Endothelial cell of umbilical vein (primary cell): ENCODE data around the gene PLEKHJ1. TPM values are rescaled to one million over a fixed set of nuclear protein-coding genes. Genes with fewer than 3 reads are reported as not detected.

Source experiments
- BruUV-seq: library from RNA; stranded (reverse); fragments of 400-500 nt; replicated peaks from 2 replicates; lab custom pipeline; 2021; lab: Mats Ljungman, UMichigan
- CTCF ChIA-PET: fragments of 300-600, 350-600 bp; sonication (Branson Sonifier 250); formaldehyde crosslinking; loops from one replicate; lab custom pipeline; 2021; ENCODE audit warnings: antibody characterized with exemption, inconsistent platforms; lab: Charles Lee
- POLR2A ChIA-PET: fragments of 300-600, 350-600 bp; sonication (Branson Sonifier 250); formaldehyde crosslinking; loops from one replicate; lab custom pipeline; 2021; ENCODE audit warnings: antibody characterized with exemption, inconsistent platforms; lab: Charles Lee
- DNase-seq: peaks from one replicate; pipeline ENCODE4 v3.0.0-alpha.2; 2011; ENCODE audit warnings: low read depth, low spot score
- FAIRE-seq: peaks from 2 replicates; lab custom pipeline; 2011; peaks lifted over from hg19 to GRCh38; lab: Jason Lieb, UNC
- H2AFZ ChIP-seq: 2 replicates; pipeline ENCODE4 v1.6.0; 2012; ENCODE audit warnings: low read depth, low read length, control low read depth, inconsistent platforms
- H3K27ac ChIP-seq: 2 replicates; pipeline ENCODE4 v1.5.1; 2011; ENCODE audit warnings: low read depth, mild to moderate bottlenecking, control low read depth, low read length, moderate library complexity; ENCODE audit not compliant: insufficient read depth
- H3K27me3 ChIP-seq, 2 experiments: 2 replicates each; pipeline versions ENCODE4 v1.6.0 to v1.6.1; 2011; ENCODE audit warnings: low read length in 2 of 2, mixed read lengths in 1 of 2; ENCODE audit not compliant: control insufficient read depth in 2 of 2, insufficient read depth in 2 of 2
- H3K36me3 ChIP-seq, 2 experiments: 2 replicates in 1 of 2; 3 replicates in 1 of 2; pipeline ENCODE4 v1.5.1; 2011; ENCODE audit warnings: low read length in 2 of 2, mild to moderate bottlenecking in 1 of 2, moderate library complexity in 1 of 2; ENCODE audit not compliant: control insufficient read depth in 2 of 2, insufficient read depth in 2 of 2; ENCODE audit errors: extremely low read depth in 1 of 2
- H3K4me1 ChIP-seq: 3 replicates; pipeline ENCODE4 v1.5.1; 2011; ENCODE audit warnings: mild to moderate bottlenecking, low read length; ENCODE audit not compliant: control insufficient read depth, insufficient read depth; ENCODE audit errors: extremely low read depth
- H3K4me2 ChIP-seq: 2 replicates; pipeline ENCODE4 v1.6.1; 2011; ENCODE audit warnings: low read length, control low read depth, mixed read lengths; ENCODE audit not compliant: insufficient read depth
- H3K4me3 ChIP-seq, 3 experiments: fragments of 200-600 bp in 1 of 3; sonication (generic), shearing (Covaris generic) in 1 of 3; replicated peaks in 1 of 3; 2 replicates each; pipeline ENCODE4 v1.5.1; 2011 to 2016; ENCODE audit warnings: control low read depth in 3 of 3, low read length in 3 of 3, mild to moderate bottlenecking in 2 of 3, inconsistent platforms in 1 of 3, low read depth in 1 of 3, moderate library complexity in 1 of 3; ENCODE audit not compliant: insufficient read depth in 1 of 3
- H3K79me2 ChIP-seq: 2 replicates; pipeline ENCODE4 v1.6.0; 2012; ENCODE audit warnings: low read length, inconsistent platforms; ENCODE audit not compliant: control insufficient read depth, insufficient read depth
- H3K9ac ChIP-seq: replicated peaks from 2 replicates; pipeline ENCODE3; 2011; ENCODE audit warnings: low read length, control low read depth; ENCODE audit not compliant: insufficient read depth; ENCODE audit errors: extremely low read depth
- H3K9me1 ChIP-seq: replicated peaks from 3 replicates; pipeline ENCODE4 v1.6.0; 2011; ENCODE audit warnings: mild to moderate bottlenecking, low read length; ENCODE audit not compliant: control insufficient read depth, insufficient read depth; ENCODE audit errors: extremely low read depth
- H3K9me3 ChIP-seq: replicated peaks from 2 replicates; pipeline ENCODE4 v1.5.1; 2012; ENCODE audit warnings: low read length, inconsistent platforms; ENCODE audit not compliant: control insufficient read depth, insufficient read depth
- H4K20me1 ChIP-seq: replicated peaks from 2 replicates; pipeline ENCODE3; 2011; ENCODE audit warnings: mild to moderate bottlenecking, low read length; ENCODE audit not compliant: control insufficient read depth, insufficient read depth; ENCODE audit errors: extremely low read depth
- CTCF ChIP-seq, 2 donors: IDR thresholded peaks; 1 replicate in 1 of 2; 2 replicates in 1 of 2; pipeline ENCODE4 v1.5.1; 2011; ENCODE audit warnings: low read length in 2 of 2, mild to moderate bottlenecking in 2 of 2, moderate library complexity in 2 of 2, control low read depth in 1 of 2, inconsistent platforms in 1 of 2, low read depth in 1 of 2; ENCODE audit not compliant: insufficient read depth in 1 of 2; ENCODE audit errors: extremely low read depth in 1 of 2
- EZH2 ChIP-seq: IDR thresholded peaks from 2 replicates; pipeline ENCODE4 v1.6.1; 2012; ENCODE audit warnings: borderline replicate concordance, low read depth, mild to moderate bottlenecking, moderate library complexity, low read length, inconsistent platforms; ENCODE audit not compliant: severe bottlenecking
- FOS ChIP-seq: IDR thresholded peaks from 2 replicates; pipeline ENCODE4 v1.6.1; 2011; ENCODE audit warnings: mild to moderate bottlenecking, low read length, moderate library complexity, borderline replicate concordance; ENCODE audit not compliant: insufficient read depth
- GATA2 ChIP-seq: IDR thresholded peaks from 2 replicates; pipeline ENCODE4 v1.7.0; 2011; ENCODE audit warnings: low read depth, mild to moderate bottlenecking, moderate library complexity, mixed read lengths, low read length; ENCODE audit not compliant: insufficient read length, insufficient read depth
- JUN ChIP-seq: IDR thresholded peaks from 2 replicates; pipeline ENCODE4 v1.6.1; 2011; ENCODE audit warnings: borderline replicate concordance, low read depth; ENCODE audit not compliant: insufficient read length, insufficient read depth
- MAX ChIP-seq: IDR thresholded peaks from 2 replicates; pipeline ENCODE4 v1.6.1; 2011; ENCODE audit not compliant: insufficient read depth, insufficient read length
- MYC ChIP-seq: IDR thresholded peaks from one replicate; pipeline ENCODE4 v1.6.1; 2011; ENCODE audit warnings: mild to moderate bottlenecking, low read depth, low read length
- POLR2A ChIP-seq: IDR thresholded peaks from 2 replicates; pipeline ENCODE4 v1.6.1; 2012; ENCODE audit warnings: low read depth, mild to moderate bottlenecking, control low read depth, low read length
- POLR2AphosphoS5 ChIP-seq: IDR thresholded peaks from 2 replicates; pipeline ENCODE4 v1.6.1; 2012; ENCODE audit warnings: low read depth, mild to moderate bottlenecking, control low read depth, low read length, moderate library complexity; ENCODE audit not compliant: insufficient read depth
- dilution Hi-C: fragments of 300-500 bp; cut with MboI; formaldehyde crosslinking; loops from one replicate; pipeline ENCODE4 v1.15.0; 2019; ENCODE audit warnings: low sequenced_read_pairs; ENCODE audit not compliant: extremely low pct_ligation_motif_present
- intact Hi-C: fragments of 100-400 bp; cut with micrococcal nuclease; formaldehyde crosslinking; loops from one replicate; pipeline ENCODE4 v1.10.0; 2022
- polyA plus RNA-seq, 4 experiments: library from polyadenylated mRNA; depleted of rRNA in 3 of 4; stranded (reverse) in 3 of 4; unstranded in 1 of 4; fragments of >200 nt; gene quantifications; 2 replicates each; pipeline versions ENCODE4 v1.2.1 to v1.2.3, GENCODE V29; 2011 to 2012; ENCODE audit warnings: missing spikeins in 1 of 4
- total RNA-seq: library from RNA; stranded (reverse); gene quantifications from 2 replicates; pipeline ENCODE4 v1.2.3, GENCODE V29; 2021

Gene PLEKHJ1
- total and polyA plus RNA-seq, 2 donors (not counting 3 experiments of a cell fraction or from before 2014, with no cell fraction given): 82.4 to 115 TPM

- no peak overlapping the region for H3K9ac ChIP-seq
- peaks cover 7 to 51% of the 10 kb centered on the region in 2 experiments for H3K36me3 ChIP-seq
- no peak for TF ChIP-seq POLR2A
- TF ChIP-seq GATA2: no peak
- TF ChIP-seq FOS: no peak
- no peak for TF ChIP-seq MYC
- TF ChIP-seq EZH2: no peak
- TF ChIP-seq JUN: no peak
- H3K27ac ChIP-seq: no peak overlapping the region
- ChIA-PET POLR2A (no interaction called here), CTCF (no interaction called here)
- intact Hi-C loops: no loop called here
- no peaks in the 10 kb centered on the region for H3K9me1 ChIP-seq
- BruUV-seq: no TSS peak
- H3K27me3 ChIP-seq: no peaks in the 10 kb centered on the region
- no peak overlapping the region for H2AFZ ChIP-seq
- no peaks in the 10 kb centered on the region for H3K9me3 ChIP-seq
- dilution Hi-C loops: no loop called here
- no peak overlapping the region for H3K4me2 ChIP-seq
- H4K20me1 ChIP-seq: no peaks in the 10 kb centered on the region
- no peak for DNase-seq
- H3K4me3 ChIP-seq: no peak overlapping the region
- H3K4me1 ChIP-seq: peaks cover 10% of the 10 kb centered on the region
- no peak for FAIRE-seq
- H3K79me2 ChIP-seq: peaks cover 27% of the 10 kb centered on the region
Measured at GRCh38 chr19:2188708-2189385, 47.3 kb downstream of the PLEKHJ1 start.

GRCh38 chr19:2187159-2187558, 49.0 kb downstream of the PLEKHJ1 start:
- Histone ChIP-seq H3K9ac (no peak overlapping the region), H2AFZ (no peak overlapping the region), H3K4me3 (no peak overlapping the region), H3K27me3 (no peaks in the 10 kb centered on the region), H3K79me2 (peaks cover 39% of the 10 kb centered on the region), H3K9me3 (no peaks in the 10 kb centered on the region), H3K27ac (no peak overlapping the region), H3K4me2 (no peak overlapping the region), H3K9me1 (no peaks in the 10 kb centered on the region), H3K36me3 (peaks cover 9 to 47% of the 10 kb centered on the region in 2 experiments), H4K20me1 (no peaks in the 10 kb centered on the region), H3K4me1 (peaks cover 10% of the 10 kb centered on the region)
- dilution Hi-C loops (no loop called here), intact Hi-C loops (no loop called here)
- POLR2A ChIA-PET: no interaction called here
- TF ChIP-seq MAX (no peak), GATA2 (no peak), POLR2A (no peak), EZH2 (no peak), POLR2AphosphoS5 (no peak), FOS (no peak), JUN (no peak), MYC (no peak), CTCF (IDR thresholded peaks at IDR 0.05; ENCODE audit: extremely low read depth in 1 of 2, insufficient read depth in 1 of 2, low read depth in 1 of 2, low read length in 2 of 2) (no peak)
- FAIRE-seq (no peak), DNase-seq (no peak)
- CTCF ChIA-PET: interaction anchor here (1.0 to 1.2 kb wide), 2 partner anchors 14 to 31 kb away, joined by 3 to 5 read pairs; no protein-coding TSS in a partner anchor
- no TSS peak for BruUV-seq
